GM12878 (cell line): ENCODE data around the gene DHRS1. TPM values are rescaled to one million over a fixed set of nuclear protein-coding genes. Genes with fewer than 3 reads are reported as not detected.

Experiments used
- ATAC-seq: fragments of 200-7000 bp; cut with Tn5 transposase; 3 replicates; pipeline ENCODE4 v1.9.1; 2020; ENCODE audit warnings: mild to moderate bottlenecking, moderate library complexity
- BruUV-seq: library from RNA; stranded (reverse); fragments of 400-500 nt; replicated peaks from 2 replicates; lab custom pipeline; 2021; lab: Mats Ljungman, UMichigan
- CTCF ChIA-PET: fragments of 300-600 bp; sonication (Branson Sonifier 250); formaldehyde crosslinking; extraction: SDS; loops from one replicate; lab custom pipeline; 2021; ENCODE audit warnings: inconsistent platforms; lab: Yijun Ruan, JAX
- POLR2A ChIA-PET: fragments of 350-600 bp; formaldehyde crosslinking; extraction: SDS; loops from one replicate; lab custom pipeline; 2021; ENCODE audit warnings: inconsistent platforms; lab: Charles Lee
- RAD21 ChIA-PET: fragments of 300-600 bp; sonication (Branson Sonifier 250); formaldehyde crosslinking; loops from one replicate; lab custom pipeline; 2023; ENCODE audit warnings: antibody characterized with exemption; ENCODE audit not compliant: unreplicated experiment; lab: Charles Lee
- SMC1A ChIA-PET: fragments of 300-600 bp; sonication (Branson Sonifier 250); formaldehyde crosslinking; loops from one replicate; lab custom pipeline; 2023; ENCODE audit not compliant: unreplicated experiment, uncharacterized antibody; lab: Charles Lee
- DNase-seq: peaks from one replicate; pipeline ENCODE4 v3.0.0-alpha.2; 2011; ENCODE audit warnings: low read depth, low spot score
- FAIRE-seq: peaks from 3 replicates; lab custom pipeline; 2011; peaks lifted over from hg19 to GRCh38; lab: Jason Lieb, UNC
- H2AFZ ChIP-seq: 2 replicates; pipeline ENCODE4 v1.6.0; 2011; ENCODE audit warnings: low read depth, low read length, control low read depth; ENCODE audit not compliant: control insufficient read depth
- H3K27ac ChIP-seq: 2 replicates; pipeline ENCODE4 v1.5.1; 2011; ENCODE audit warnings: control low read depth; ENCODE audit not compliant: control insufficient read depth, insufficient read depth
- H3K27me3 ChIP-seq, 2 experiments: replicated peaks in 1 of 2; 2 replicates each; pipeline versions ENCODE4 v1.6.0 to v1.6.1; 2011; ENCODE audit warnings: low read length in 1 of 2; ENCODE audit not compliant: control insufficient read depth in 2 of 2, insufficient read depth in 2 of 2
- H3K36me3 ChIP-seq, 2 experiments: 2 replicates each; pipeline ENCODE4 v1.5.1; 2011; ENCODE audit warnings: low read length in 1 of 2; ENCODE audit not compliant: control insufficient read depth in 2 of 2, insufficient read depth in 2 of 2
- H3K4me1 ChIP-seq: 2 replicates; pipeline ENCODE4 v1.6.1; 2011; ENCODE audit warnings: mild to moderate bottlenecking, low read length, moderate library complexity, mixed read lengths; ENCODE audit not compliant: control insufficient read depth, insufficient read depth
- H3K4me2 ChIP-seq: 2 replicates; pipeline ENCODE4 v1.6.0; 2011; ENCODE audit warnings: control low read depth; ENCODE audit not compliant: control insufficient read depth, insufficient read depth
- H3K4me3 ChIP-seq: fragments of 200-600 bp; sonication (generic); 2 replicates; pipeline ENCODE4 v1.5.1; 2016
- H3K79me2 ChIP-seq: 2 replicates; pipeline ENCODE4 v1.6.0; 2011; ENCODE audit warnings: low read length; ENCODE audit not compliant: control insufficient read depth, insufficient read depth
- H3K9ac ChIP-seq: 2 replicates; pipeline ENCODE4 v1.8.0; 2011; ENCODE audit warnings: low read length, control low read depth, mixed read lengths; ENCODE audit not compliant: control insufficient read depth, insufficient read depth
- H3K9me3 ChIP-seq: replicated peaks from 3 replicates; pipeline ENCODE4 v1.5.1; 2011; ENCODE audit warnings: mild to moderate bottlenecking, low read length; ENCODE audit not compliant: control insufficient read depth, insufficient read depth
- H4K20me1 ChIP-seq: 2 replicates; pipeline ENCODE4 v1.6.0; 2011; ENCODE audit not compliant: control insufficient read depth, insufficient read depth
- BCLAF1 ChIP-seq: fragments of 450-650 bp; IDR thresholded peaks from 2 replicates; pipeline ENCODE4 v1.6.1; 2017; ENCODE audit warnings: antibody characterized with exemption, mild to moderate bottlenecking, moderate library complexity
- KDM1A ChIP-seq: fragments of 200-600 bp; sonication (generic); IDR thresholded peaks from 2 replicates; pipeline ENCODE4 v1.6.1; 2016; ENCODE audit warnings: borderline replicate concordance
- POU2F2 ChIP-seq: IDR thresholded peaks from 3 replicates; pipeline ENCODE4 v1.6.1; 2011; ENCODE audit warnings: low read depth, mild to moderate bottlenecking, low read length, borderline replicate concordance
- RCOR1 ChIP-seq: conservative IDR thresholded peaks from 2 replicates; pipeline ENCODE4 v1.6.1; 2012; ENCODE audit warnings: low read depth, low read length, improper control_type of control experiment
- WGBS: methylation state at CpG from one replicate; pipeline ENCODE4 v1.1.6; 2016; ENCODE audit warnings: low lambda C conversion rate; ENCODE audit not compliant: insufficient replicate concordance, insufficient coverage; ENCODE audit errors: missing lambda C conversion rate; 5-methylcytosine and 5-hydroxymethylcytosine counted together
- in situ Hi-C: fragments of 300-500 bp; cut with MboI; formaldehyde crosslinking; loops from 9 replicates; pipeline ENCODE4 v1.14.3; 2018; ENCODE audit warnings: mixed read lengths
- intact Hi-C: fragments of 100-400 bp; cut with micrococcal nuclease; formaldehyde crosslinking; loops from one replicate; pipeline ENCODE4 v1.14.2; 2022; ENCODE audit not compliant: unreplicated experiment
- polyA plus RNA-seq, 11 experiments: library from polyadenylated mRNA; depleted of rRNA in 4 of 11; unstranded in 6 of 11; stranded (reverse) in 5 of 11; fragments of >200 nt; fragmentation: Nextera tagmentation in 4 of 11; fragmentation: Illumina TruSeq in 1 of 11; extraction: Ambion mirVana in 4 of 11; extraction: Trizol in 1 of 11; gene quantifications; 1 replicate in 1 of 11; 2 replicates in 10 of 11; pipeline versions ENCODE4 v1.2.1 to v1.2.3, GENCODE V29; 2011 to 2016; ENCODE audit warnings: inconsistent platforms in 2 of 11, missing spikeins in 2 of 11, low read depth in 1 of 11
- total RNA-seq, 4 experiments: library from RNA; depleted of rRNA in 3 of 4; stranded (reverse); fragments of >200 nt in 3 of 4; fragmentation: Illumina TruSeq in 1 of 4; extraction: Trizol in 1 of 4; gene quantifications; 2 replicates each; pipeline versions ENCODE4 v1.2.1 to v1.2.3, GENCODE V29; 2013 to 2021
- TF ChIP-seq, protein P1 (sequence below): IDR thresholded peaks from 2 replicates; pipeline ENCODE4 v1.6.1; 2012; ENCODE audit warnings: improper control_type of control experiment, low read depth, low read length; ENCODE audit not compliant: insufficient replicate concordance

DHRS1 gene
- total and polyA plus RNA-seq, 10 of the 15 experiments (the other 5 are each of a cell fraction or from before 2014, with no cell fraction given): 12.1 to 45.0 (median 25.7) TPM

DNA sequence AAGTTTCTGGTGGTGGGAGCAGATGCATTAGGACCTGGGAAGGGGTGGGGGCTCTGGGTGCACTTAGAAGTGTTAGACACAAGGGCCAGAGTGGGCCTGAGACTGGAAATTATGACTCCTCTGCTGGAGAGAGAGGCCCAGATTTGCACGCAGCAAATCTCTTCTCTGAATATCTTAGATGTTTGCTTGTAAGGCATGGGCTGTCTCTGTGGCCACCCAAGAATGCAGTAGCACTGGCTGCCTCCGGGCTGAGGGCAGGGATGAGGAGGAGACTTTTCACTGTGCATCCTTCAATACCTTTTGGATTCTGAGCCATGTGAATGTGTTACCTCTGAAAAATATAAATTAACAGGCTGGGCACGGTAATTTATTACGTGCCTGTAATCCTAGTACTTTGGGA, 14.2 kb downstream of the DHRS1 start:
- Histone ChIP-seq H3K9me3 (no peaks in the 10 kb centered on the region), H3K4me3 (no peak overlapping the region), H3K36me3 (peaks cover 4 to 5% of the 10 kb centered on the region in 2 experiments; a peak in 3 of 4 replicates), H2AFZ (no peak overlapping the region), H3K27ac (no peak overlapping the region), H3K9ac (no peak overlapping the region), H4K20me1 (no peaks in the 10 kb centered on the region), H3K4me1 (peaks cover 11% of the 10 kb centered on the region), H3K79me2 (no peaks in the 10 kb centered on the region), H3K27me3 (no peaks in the 10 kb centered on the region), H3K4me2 (no peak overlapping the region)
- intact Hi-C loops (no loop called here), in situ Hi-C loops (no loop called here)
- CTCF ChIA-PET: interaction anchor here (17.1 kb wide), 1 partner anchor 40 kb away, joined by 266 read pairs; the partner anchor contains the start of gene TINF2
- RAD21 ChIA-PET: interaction anchor here (1.5 kb wide), 1 partner anchor 43 kb away, joined by 4 read pairs; the partner anchor contains the start of gene TINF2
- SMC1A ChIA-PET: interaction anchor here (1.9 kb wide), 1 partner anchor 11 kb away, joined by 5 read pairs; no protein-coding TSS in a partner anchor
- ATAC-seq: no peak
- POLR2A ChIA-PET: interaction anchor here (0.5 kb wide), 1 partner anchor 40 kb away, joined by 6 read pairs; no protein-coding TSS in a partner anchor
- 81% methylated on average over 4 of the region's 4 CpGs for WGBS
- no TSS peak for BruUV-seq
- no peak for FAIRE-seq
- TF ChIP-seq BCLAF1 (no peak), RCOR1 (no peak), POU2F2 (no peak), KDM1A (no peak)
- TF ChIP-seq, protein P1, sequence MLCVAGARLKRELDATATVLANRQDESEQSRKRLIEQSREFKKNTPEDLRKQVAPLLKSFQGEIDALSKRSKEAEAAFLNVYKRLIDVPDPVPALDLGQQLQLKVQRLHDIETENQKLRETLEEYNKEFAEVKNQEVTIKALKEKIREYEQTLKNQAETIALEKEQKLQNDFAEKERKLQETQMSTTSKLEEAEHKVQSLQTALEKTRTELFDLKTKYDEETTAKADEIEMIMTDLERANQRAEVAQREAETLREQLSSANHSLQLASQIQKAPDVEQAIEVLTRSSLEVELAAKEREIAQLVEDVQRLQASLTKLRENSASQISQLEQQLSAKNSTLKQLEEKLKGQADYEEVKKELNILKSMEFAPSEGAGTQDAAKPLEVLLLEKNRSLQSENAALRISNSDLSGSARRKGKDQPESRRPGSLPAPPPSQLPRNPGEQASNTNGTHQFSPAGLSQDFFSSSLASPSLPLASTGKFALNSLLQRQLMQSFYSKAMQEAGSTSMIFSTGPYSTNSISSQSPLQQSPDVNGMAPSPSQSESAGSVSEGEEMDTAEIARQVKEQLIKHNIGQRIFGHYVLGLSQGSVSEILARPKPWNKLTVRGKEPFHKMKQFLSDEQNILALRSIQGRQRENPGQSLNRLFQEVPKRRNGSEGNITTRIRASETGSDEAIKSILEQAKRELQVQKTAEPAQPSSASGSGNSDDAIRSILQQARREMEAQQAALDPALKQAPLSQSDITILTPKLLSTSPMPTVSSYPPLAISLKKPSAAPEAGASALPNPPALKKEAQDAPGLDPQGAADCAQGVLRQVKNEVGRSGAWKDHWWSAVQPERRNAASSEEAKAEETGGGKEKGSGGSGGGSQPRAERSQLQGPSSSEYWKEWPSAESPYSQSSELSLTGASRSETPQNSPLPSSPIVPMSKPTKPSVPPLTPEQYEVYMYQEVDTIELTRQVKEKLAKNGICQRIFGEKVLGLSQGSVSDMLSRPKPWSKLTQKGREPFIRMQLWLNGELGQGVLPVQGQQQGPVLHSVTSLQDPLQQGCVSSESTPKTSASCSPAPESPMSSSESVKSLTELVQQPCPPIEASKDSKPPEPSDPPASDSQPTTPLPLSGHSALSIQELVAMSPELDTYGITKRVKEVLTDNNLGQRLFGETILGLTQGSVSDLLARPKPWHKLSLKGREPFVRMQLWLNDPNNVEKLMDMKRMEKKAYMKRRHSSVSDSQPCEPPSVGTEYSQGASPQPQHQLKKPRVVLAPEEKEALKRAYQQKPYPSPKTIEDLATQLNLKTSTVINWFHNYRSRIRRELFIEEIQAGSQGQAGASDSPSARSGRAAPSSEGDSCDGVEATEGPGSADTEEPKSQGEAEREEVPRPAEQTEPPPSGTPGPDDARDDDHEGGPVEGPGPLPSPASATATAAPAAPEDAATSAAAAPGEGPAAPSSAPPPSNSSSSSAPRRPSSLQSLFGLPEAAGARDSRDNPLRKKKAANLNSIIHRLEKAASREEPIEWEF: no peak
- no peak for DNase-seq
